ENCODE results near the gene PRR29. TPM values are rescaled to one million over a fixed set of nuclear protein-coding genes. Genes with fewer than 3 reads are reported as not detected.

Gene PRR29
- polyA plus RNA-seq, 1 donor from 2014 or later, result 2.8 TPM

DNA sequence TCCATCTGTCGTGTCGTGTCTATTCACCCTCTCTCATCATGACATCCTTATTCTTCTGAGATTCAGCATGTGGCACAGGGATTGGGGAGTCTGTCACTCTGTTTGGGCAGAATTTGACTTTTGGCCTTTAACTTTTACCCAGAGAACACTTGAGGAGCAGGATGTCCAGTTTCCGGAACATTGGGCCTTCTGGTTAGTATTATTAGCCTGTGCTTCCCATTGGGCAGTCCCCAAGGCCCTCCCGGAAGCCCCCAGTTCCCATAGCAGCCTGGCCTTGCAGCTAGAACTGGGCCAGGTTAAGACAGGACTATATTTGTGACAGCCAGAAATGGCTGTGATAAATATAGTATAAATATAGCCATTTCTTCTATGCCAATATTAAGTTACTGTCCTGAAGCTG is 35.0 kb upstream of the PRR29 start:
- Histone ChIP-seq H3K79me2 (replicated peaks; ENCODE audit: insufficient read depth, low read length) (no peaks in the 10 kb centered on the region), H2AFZ (ENCODE audit: low read depth, low read length) (no peak overlapping the region), H3K9me3 (ENCODE audit: low read length) (no peaks in the 10 kb centered on the region), H3K27ac (ENCODE audit: low read length) (no peak overlapping the region), H3K36me3 (ENCODE audit: insufficient read depth, low read length) (no peaks in the 10 kb centered on the region), H3K4me2 (ENCODE audit: low read length) (no peak overlapping the region), H4K20me1 (ENCODE audit: insufficient read depth) (no peaks in the 10 kb centered on the region), H3F3A (ENCODE audit: insufficient read depth, low read length, poor library complexity, severe bottlenecking) (no peaks in the 10 kb centered on the region), H3K4me3 (ENCODE audit: low read length) (no peak overlapping the region), H3K9me2 (ENCODE audit: insufficient read depth, low read length) (no peaks in the 10 kb centered on the region), H3K27me3 (ENCODE audit: insufficient read depth, low read depth, low read length) (no peaks in the 10 kb centered on the region), H3K9ac (ENCODE audit: low read length) (no peak overlapping the region)
- TF ChIP-seq TAF1 (IDR thresholded peaks at IDR 0.05; ENCODE audit: low read depth) (no peak), EP300 (conservative IDR thresholded peaks at IDR 0.05; ENCODE audit: poor library complexity, severe bottlenecking) (no peak)
- TF ChIP-seq, protein P1, sequence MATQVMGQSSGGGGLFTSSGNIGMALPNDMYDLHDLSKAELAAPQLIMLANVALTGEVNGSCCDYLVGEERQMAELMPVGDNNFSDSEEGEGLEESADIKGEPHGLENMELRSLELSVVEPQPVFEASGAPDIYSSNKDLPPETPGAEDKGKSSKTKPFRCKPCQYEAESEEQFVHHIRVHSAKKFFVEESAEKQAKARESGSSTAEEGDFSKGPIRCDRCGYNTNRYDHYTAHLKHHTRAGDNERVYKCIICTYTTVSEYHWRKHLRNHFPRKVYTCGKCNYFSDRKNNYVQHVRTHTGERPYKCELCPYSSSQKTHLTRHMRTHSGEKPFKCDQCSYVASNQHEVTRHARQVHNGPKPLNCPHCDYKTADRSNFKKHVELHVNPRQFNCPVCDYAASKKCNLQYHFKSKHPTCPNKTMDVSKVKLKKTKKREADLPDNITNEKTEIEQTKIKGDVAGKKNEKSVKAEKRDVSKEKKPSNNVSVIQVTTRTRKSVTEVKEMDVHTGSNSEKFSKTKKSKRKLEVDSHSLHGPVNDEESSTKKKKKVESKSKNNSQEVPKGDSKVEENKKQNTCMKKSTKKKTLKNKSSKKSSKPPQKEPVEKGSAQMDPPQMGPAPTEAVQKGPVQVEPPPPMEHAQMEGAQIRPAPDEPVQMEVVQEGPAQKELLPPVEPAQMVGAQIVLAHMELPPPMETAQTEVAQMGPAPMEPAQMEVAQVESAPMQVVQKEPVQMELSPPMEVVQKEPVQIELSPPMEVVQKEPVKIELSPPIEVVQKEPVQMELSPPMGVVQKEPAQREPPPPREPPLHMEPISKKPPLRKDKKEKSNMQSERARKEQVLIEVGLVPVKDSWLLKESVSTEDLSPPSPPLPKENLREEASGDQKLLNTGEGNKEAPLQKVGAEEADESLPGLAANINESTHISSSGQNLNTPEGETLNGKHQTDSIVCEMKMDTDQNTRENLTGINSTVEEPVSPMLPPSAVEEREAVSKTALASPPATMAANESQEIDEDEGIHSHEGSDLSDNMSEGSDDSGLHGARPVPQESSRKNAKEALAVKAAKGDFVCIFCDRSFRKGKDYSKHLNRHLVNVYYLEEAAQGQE (IDR thresholded peaks at IDR 0.05; ENCODE audit: borderline replicate concordance), result no peak

DNA sequence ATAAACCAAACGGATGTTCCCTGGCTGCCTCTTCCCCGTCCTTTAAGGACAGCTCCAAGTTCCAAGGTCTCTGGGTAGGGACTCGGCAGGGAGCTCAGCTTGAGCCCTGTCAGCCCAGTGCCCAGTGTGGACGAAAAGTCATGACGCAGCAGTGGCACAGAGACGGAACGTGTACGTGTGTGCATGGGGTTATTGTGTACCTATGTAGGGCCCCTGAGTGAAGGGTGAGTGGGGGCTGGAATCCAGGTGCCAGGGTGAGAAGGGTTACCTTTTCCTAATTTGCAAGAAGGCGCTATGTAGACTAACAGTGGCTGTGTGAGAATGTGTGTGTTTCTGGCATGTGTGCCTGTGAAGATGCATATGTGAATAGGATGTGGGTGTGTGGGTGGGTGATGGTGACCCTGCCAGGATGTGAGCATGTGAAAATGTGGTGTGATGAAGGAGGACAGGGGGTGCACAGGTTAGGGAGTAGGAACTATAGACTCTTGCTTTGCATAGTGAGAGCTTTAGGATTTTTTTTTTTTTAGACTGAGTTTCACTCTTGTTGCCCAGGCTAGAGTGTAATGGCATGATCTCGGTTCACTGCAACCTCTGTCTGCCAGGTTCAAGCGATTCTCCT is 31.4 kb upstream of the PRR29 start:
- Histone ChIP-seq H3K27ac (ENCODE audit: low read length) (no peak overlapping the region), H3K9me3 (ENCODE audit: low read length) (no peaks in the 10 kb centered on the region), H3K4me2 (ENCODE audit: low read length) (no peak overlapping the region), H3K4me3 (ENCODE audit: low read length) (no peak overlapping the region), H2AFZ (ENCODE audit: low read depth, low read length) (no peak overlapping the region), H3K9me2 (ENCODE audit: insufficient read depth, low read length) (no peaks in the 10 kb centered on the region), H3F3A (ENCODE audit: insufficient read depth, low read length, poor library complexity, severe bottlenecking) (no peaks in the 10 kb centered on the region), H3K79me2 (replicated peaks; ENCODE audit: insufficient read depth, low read length) (no peaks in the 10 kb centered on the region), H3K27me3 (ENCODE audit: insufficient read depth, low read depth, low read length) (no peaks in the 10 kb centered on the region), H3K9ac (ENCODE audit: low read length) (no peak overlapping the region), H4K20me1 (ENCODE audit: insufficient read depth) (no peaks in the 10 kb centered on the region), H3K36me3 (ENCODE audit: insufficient read depth, low read length) (no peaks in the 10 kb centered on the region)
- TF ChIP-seq EZH2 (IDR thresholded peaks at IDR 0.05; ENCODE audit: borderline replicate concordance, insufficient read depth, low read length, poor library complexity, severe bottlenecking) (no peak), SMC3 (conservative IDR thresholded peaks at IDR 0.05; ENCODE audit: poor library complexity) (no peak), MXI1 (conservative IDR thresholded peaks at IDR 0.05; ENCODE audit: poor library complexity, severe bottlenecking) (no peak), TAF1 (IDR thresholded peaks at IDR 0.05; ENCODE audit: low read depth) (no peak), EP300 (conservative IDR thresholded peaks at IDR 0.05; ENCODE audit: poor library complexity, severe bottlenecking) (no peak)
- TF ChIP-seq, protein P1 (IDR thresholded peaks at IDR 0.05; ENCODE audit: borderline replicate concordance), result no peak
- TF ChIP-seq, protein P2, sequence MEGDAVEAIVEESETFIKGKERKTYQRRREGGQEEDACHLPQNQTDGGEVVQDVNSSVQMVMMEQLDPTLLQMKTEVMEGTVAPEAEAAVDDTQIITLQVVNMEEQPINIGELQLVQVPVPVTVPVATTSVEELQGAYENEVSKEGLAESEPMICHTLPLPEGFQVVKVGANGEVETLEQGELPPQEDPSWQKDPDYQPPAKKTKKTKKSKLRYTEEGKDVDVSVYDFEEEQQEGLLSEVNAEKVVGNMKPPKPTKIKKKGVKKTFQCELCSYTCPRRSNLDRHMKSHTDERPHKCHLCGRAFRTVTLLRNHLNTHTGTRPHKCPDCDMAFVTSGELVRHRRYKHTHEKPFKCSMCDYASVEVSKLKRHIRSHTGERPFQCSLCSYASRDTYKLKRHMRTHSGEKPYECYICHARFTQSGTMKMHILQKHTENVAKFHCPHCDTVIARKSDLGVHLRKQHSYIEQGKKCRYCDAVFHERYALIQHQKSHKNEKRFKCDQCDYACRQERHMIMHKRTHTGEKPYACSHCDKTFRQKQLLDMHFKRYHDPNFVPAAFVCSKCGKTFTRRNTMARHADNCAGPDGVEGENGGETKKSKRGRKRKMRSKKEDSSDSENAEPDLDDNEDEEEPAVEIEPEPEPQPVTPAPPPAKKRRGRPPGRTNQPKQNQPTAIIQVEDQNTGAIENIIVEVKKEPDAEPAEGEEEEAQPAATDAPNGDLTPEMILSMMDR (IDR thresholded peaks at IDR 0.05; ENCODE audit: poor library complexity, severe bottlenecking), result no peak
